ENCODE results near the gene PARD3B. TPM values are rescaled to one million over a fixed set of nuclear protein-coding genes. Genes with fewer than 3 reads are reported as not detected.

PARD3B gene
- total RNA-seq, 6 experiments from 2014 or later, result 5.3 to 11.2 (median 8.3) TPM

DNA sequence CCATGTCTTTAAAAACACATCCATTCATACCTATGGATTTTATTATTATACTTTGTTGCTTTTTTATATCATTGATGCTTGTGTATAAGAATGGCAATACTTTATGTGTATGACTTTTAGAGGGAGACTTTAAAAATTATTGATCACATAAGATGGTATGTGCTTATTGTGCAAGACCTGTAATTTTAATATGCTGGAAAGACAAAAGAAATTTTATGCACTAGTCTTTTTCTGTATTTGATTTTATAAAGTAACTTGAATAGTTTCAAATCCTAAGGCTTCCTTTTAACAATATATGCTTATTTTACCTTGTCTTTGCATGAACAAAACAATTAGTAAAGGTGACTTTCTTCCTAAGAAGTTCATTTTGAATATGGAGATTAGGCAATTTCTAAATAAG, 226.4 kb downstream of the PARD3B start:
- Histone ChIP-seq H3K36me3 (no peaks in the 10 kb centered on the region), H3K4me3 (no peak overlapping the region), H3K9me3 (no peaks in the 10 kb centered on the region), H3K27me3 (no peaks in the 10 kb centered on the region), H3K27ac (no peak overlapping the region), H3K4me1 (peaks cover 0 to 7% (median 0%) of the 10 kb centered on the region in 4 donors)
- ATAC-seq (no peak), DNase-seq (no peak)
- intact Hi-C loops (cut with DNase I), result no loop called here
- TF ChIP-seq POLR2A (IDR thresholded peaks at IDR 0.05) (no peak), CTCF (IDR thresholded peaks at IDR 0.05) (no peak)

- TF ChIP-seq CTCF (IDR thresholded peaks at IDR 0.05), result no peak
- TF ChIP-seq POLR2A (IDR thresholded peaks at IDR 0.05), result no peak
- H3K27me3 ChIP-seq, result no peaks in the 10 kb centered on the region
- H3K27ac ChIP-seq, result no peak overlapping the region
- H3K36me3 ChIP-seq, result no peaks in the 10 kb centered on the region
- WGBS (ENCODE audit: insufficient coverage, low coverage, low lambda C conversion rate, missing lambda C conversion rate), result 86% methylated on average over 1 of the region's 1 CpG
- DNase-seq (no peak), ATAC-seq (no peak)
- H3K4me3 ChIP-seq, result no peak overlapping the region
- peaks cover 0 to 7% (median 0%) of the 10 kb centered on the region in 4 donors for H3K4me1 ChIP-seq
- no peaks in the 10 kb centered on the region for H3K9me3 ChIP-seq
- intact Hi-C loops (cut with DNase I), result no loop called here
These were observed 227.3 kb downstream of the PARD3B start for GRCh38 chr2:204772546-204772945.

DNA sequence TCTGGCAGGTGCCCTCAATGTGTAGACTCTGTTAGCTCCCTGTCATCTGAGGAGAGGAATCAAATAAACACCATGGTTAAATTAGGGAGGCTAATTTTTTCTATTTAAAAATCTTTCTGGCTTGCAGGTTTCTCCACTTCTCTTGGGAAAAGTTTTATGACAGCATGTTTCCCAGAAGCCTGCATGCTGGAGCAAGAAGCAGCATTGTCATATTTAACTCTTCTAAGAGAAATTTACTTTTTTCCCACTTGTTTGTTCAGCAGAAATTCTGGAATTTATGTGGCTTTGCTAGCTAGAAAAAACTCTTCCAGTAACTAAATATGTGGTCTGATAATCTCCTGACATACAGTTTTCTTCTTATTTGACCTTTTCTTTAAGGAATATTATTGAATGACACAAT, 230.5 kb downstream of the PARD3B start:
- Histone ChIP-seq H3K4me1 (peaks cover 0 to 5% (median 0%) of the 10 kb centered on the region in 4 donors), H3K27me3 (no peaks in the 10 kb centered on the region), H3K27ac (no peak overlapping the region), H3K9me3 (no peaks in the 10 kb centered on the region), H3K4me3 (no peak overlapping the region), H3K36me3 (no peaks in the 10 kb centered on the region)
- no peak for ATAC-seq
- no peak for DNase-seq
- intact Hi-C loops (cut with DNase I), result no loop called here
- no peak for TF ChIP-seq POLR2A (IDR thresholded peaks at IDR 0.05)

GRCh38 chr2:204776781-204777559, 231.7 kb downstream of the PARD3B start:
- no peaks in the 10 kb centered on the region for H3K4me1 ChIP-seq
- no peak for TF ChIP-seq CTCF (IDR thresholded peaks at IDR 0.05)
- TF ChIP-seq POLR2A (IDR thresholded peaks at IDR 0.05), result no peak
- intact Hi-C loops (cut with DNase I), result no loop called here
- 70% methylated on average over 1 of the region's 1 CpG for WGBS (ENCODE audit: insufficient coverage, low coverage, low lambda C conversion rate, missing lambda C conversion rate)
- no peak overlapping the region for H3K27ac ChIP-seq
- no peaks in the 10 kb centered on the region for H3K27me3 ChIP-seq
- H3K36me3 ChIP-seq, result no peaks in the 10 kb centered on the region
- H3K4me3 ChIP-seq, result no peak overlapping the region
- DNase-seq, result no peak
- ATAC-seq, result no peak
- H3K9me3 ChIP-seq, result no peaks in the 10 kb centered on the region

GRCh38 chr2:204779771-204780170, 234.5 kb downstream of the PARD3B start:
- Histone ChIP-seq H3K27ac (no peak overlapping the region), H3K4me3 (no peak overlapping the region), H3K4me1 (no peaks in the 10 kb centered on the region), H3K27me3 (no peaks in the 10 kb centered on the region), H3K9me3 (no peaks in the 10 kb centered on the region), H3K36me3 (no peaks in the 10 kb centered on the region)
- TF ChIP-seq CTCF (IDR thresholded peaks at IDR 0.05) (no peak), POLR2A (IDR thresholded peaks at IDR 0.05) (no peak)
- intact Hi-C loops (cut with DNase I), result no loop called here
- DNase-seq (no peak), ATAC-seq (no peak)
